GM12878 (cell line): ENCODE results near the gene MT4. TPM values are rescaled to one million over a fixed set of nuclear protein-coding genes. Genes with fewer than 3 reads are reported as not detected.
A peak's percentile ranks its signal among the peaks of the same experiment; 100 is the strongest.

Source experiments
- ATF3 ChIP-seq: IDR thresholded peaks from 2 replicates; pipeline ENCODE4 v1.6.1; 2011; ENCODE audit warnings: low read depth, mild to moderate bottlenecking, low read length, moderate library complexity, borderline replicate concordance; ENCODE audit errors: extremely low read depth
- E2F8 ChIP-seq: fragments of 450-650 bp; IDR thresholded peaks from 2 replicates; pipeline ENCODE4 v1.6.1; 2018; ENCODE audit warnings: mild to moderate bottlenecking, low read depth, moderate library complexity; ENCODE audit not compliant: partially characterized antibody
- HSF1 ChIP-seq: fragments of 150-350 bp; IDR thresholded peaks from 2 replicates; pipeline ENCODE4 v1.6.1; 2014; ENCODE audit warnings: mild to moderate bottlenecking, low read depth, low read length
- JUND ChIP-seq: IDR thresholded peaks from 2 replicates; pipeline ENCODE4 v1.6.1; 2012; ENCODE audit warnings: low read depth, mild to moderate bottlenecking, low read length, improper control_type of control experiment, moderate library complexity
- LARP7 ChIP-seq: fragments of 450-650 bp; IDR thresholded peaks from 2 replicates; pipeline ENCODE4 v1.6.1; 2017; ENCODE audit warnings: mild to moderate bottlenecking
- MTA3 ChIP-seq: IDR thresholded peaks from 2 replicates; pipeline ENCODE4 v1.6.1; 2012; ENCODE audit warnings: low read length, inconsistent platforms, borderline replicate concordance
- MYB ChIP-seq: fragments of 150-350 bp; IDR thresholded peaks from 2 replicates; pipeline ENCODE4 v1.6.1; 2014; ENCODE audit warnings: mild to moderate bottlenecking, low read depth, low read length, borderline replicate concordance
- NFIC ChIP-seq: IDR thresholded peaks from 2 replicates; pipeline ENCODE4 v1.6.1; 2012; ENCODE audit warnings: low read depth, mild to moderate bottlenecking, inconsistent platforms, low read length, moderate library complexity
- NFYB ChIP-seq: IDR thresholded peaks from 2 replicates; pipeline ENCODE4 v1.6.1; 2011; ENCODE audit warnings: low read depth, mild to moderate bottlenecking, low read length, improper control_type of control experiment, moderate library complexity; ENCODE audit not compliant: insufficient read depth
- NRF1 ChIP-seq: conservative IDR thresholded peaks from 2 replicates; pipeline ENCODE4 v1.6.1; 2011; ENCODE audit warnings: mild to moderate bottlenecking, low read depth, low read length, improper control_type of control experiment
- PAX5 ChIP-seq: IDR thresholded peaks from 2 replicates; pipeline ENCODE4 v1.6.1; 2011; ENCODE audit warnings: low read depth, low read length, borderline replicate concordance
- PRDM15 ChIP-seq: fragments of 450-650 bp; formaldehyde crosslinking; IDR thresholded peaks from 2 replicates; pipeline ENCODE4 v1.4.0; 2020; ENCODE audit warnings: mild to moderate bottlenecking, moderate library complexity
- RCOR1 ChIP-seq: conservative IDR thresholded peaks from 2 replicates; pipeline ENCODE4 v1.6.1; 2012; ENCODE audit warnings: low read depth, low read length, improper control_type of control experiment
- SMAD5 ChIP-seq: IDR thresholded peaks from 2 replicates; pipeline ENCODE4 v1.6.1; 2016; ENCODE audit warnings: antibody characterized with exemption, low read depth
- TARDBP ChIP-seq: IDR thresholded peaks from 2 replicates; pipeline ENCODE4 v1.6.1; 2016; ENCODE audit warnings: borderline replicate concordance
- USF1 ChIP-seq: IDR thresholded peaks from 2 replicates; pipeline ENCODE4 v1.6.1; 2011; ENCODE audit warnings: borderline replicate concordance, low read depth, mild to moderate bottlenecking, moderate library complexity, mixed read lengths, low read length; ENCODE audit not compliant: insufficient read depth; ENCODE audit errors: extremely low read length
- WRNIP1 ChIP-seq: IDR thresholded peaks from 2 replicates; pipeline ENCODE4 v1.6.1; 2011; ENCODE audit warnings: low read depth, low read length, improper control_type of control experiment, borderline replicate concordance
- YY1 ChIP-seq: IDR thresholded peaks from 2 replicates; pipeline ENCODE4 v1.6.1; 2011; ENCODE audit warnings: low read depth, mild to moderate bottlenecking, low read length
- ZNF24 ChIP-seq: fragments of 450-650 bp; IDR thresholded peaks from 2 replicates; pipeline ENCODE4 v1.6.1; 2017; ENCODE audit warnings: antibody characterized with exemption, mild to moderate bottlenecking
- polyA plus RNA-seq, 11 experiments: library from polyadenylated mRNA; depleted of rRNA in 4 of 11; unstranded in 6 of 11; stranded (reverse) in 5 of 11; fragments of >200 nt; fragmentation: Nextera tagmentation in 4 of 11; fragmentation: Illumina TruSeq in 1 of 11; extraction: Ambion mirVana in 4 of 11; extraction: Trizol in 1 of 11; gene quantifications; 1 replicate in 1 of 11; 2 replicates in 10 of 11; pipeline versions ENCODE4 v1.2.1 to v1.2.3, GENCODE V29; 2011 to 2016; ENCODE audit warnings: inconsistent platforms in 2 of 11, missing spikeins in 2 of 11, low read depth in 1 of 11
- total RNA-seq, 4 experiments: library from RNA; depleted of rRNA in 3 of 4; stranded (reverse); fragments of >200 nt in 3 of 4; fragmentation: Illumina TruSeq in 1 of 4; extraction: Trizol in 1 of 4; gene quantifications; 2 replicates each; pipeline versions ENCODE4 v1.2.1 to v1.2.3, GENCODE V29; 2013 to 2021

Gene MT4
- total and polyA plus RNA-seq, 10 of the 15 experiments (the other 5 are each of a cell fraction or from before 2014, with no cell fraction given), result not detected

GRCh38 chr16:56608043-56608875 lies 43.4 kb downstream of the MT4 start, which contains the start of gene MT2A (continued):
- TF ChIP-seq MTA3, result no peak
- no peak for TF ChIP-seq ATF3
- TF ChIP-seq HSF1, result no peak
- no peak for TF ChIP-seq WRNIP1
- TF ChIP-seq NFYB, result no peak
- no peak for TF ChIP-seq NFIC
- no peak for TF ChIP-seq USF1
- TF ChIP-seq PRDM15 (CRISPR knock-in tag), result no peak
- no peak for TF ChIP-seq TARDBP
- no peak for TF ChIP-seq PAX5
- TF ChIP-seq E2F8, result no peak
- TF ChIP-seq LARP7, result peak; percentile 100
- TF ChIP-seq JUND, result 0 out of 2 replicates have a peak, but pooled peaks have one; percentile 32
- TF ChIP-seq ZNF24, result peak; percentile 63
- TF ChIP-seq YY1, result no peak
- TF ChIP-seq SMAD5, result no peak
- no peak for TF ChIP-seq MYB
- no peak for TF ChIP-seq RCOR1
- TF ChIP-seq NRF1, result no peak
